ENCODE results near the gene MSI2. TPM values are rescaled to one million over a fixed set of nuclear protein-coding genes. Genes with fewer than 3 reads are reported as not detected.

Gene MSI2
- total RNA-seq, 1 donor from 2014 or later = 144 TPM

GRCh38 chr17:57609878-57610270 is 353.6 kb downstream of the MSI2 start:
- H3K27ac Mint-ChIP-seq = no peak overlapping the region
- no peaks in the 10 kb centered on the region for H3K27me3 Mint-ChIP-seq (ENCODE audit: low read depth)
- H3K4me1 Mint-ChIP-seq = peaks cover 42% of the 10 kb centered on the region
- no peak for DNase-seq (ENCODE audit: low spot score in 2 of 2, unreplicated experiment in 2 of 2)
- H3K9me3 Mint-ChIP-seq = no peaks in the 10 kb centered on the region
- no peaks in the 10 kb centered on the region for H3K36me3 Mint-ChIP-seq
- H3K4me3 Mint-ChIP-seq = no peak overlapping the region
- TF ChIP-seq CTCF (IDR thresholded peaks at IDR 0.05; ENCODE audit: unreplicated experiment) = no peak

- DNase-seq (ENCODE audit: low spot score in 2 of 2, unreplicated experiment in 2 of 2) = no peak
- TF ChIP-seq CTCF (IDR thresholded peaks at IDR 0.05; ENCODE audit: unreplicated experiment) = no peak
- Mint-ChIP-seq H3K9me3 (peaks cover 4% of the 10 kb centered on the region), H3K36me3 (peaks cover 12% of the 10 kb centered on the region), H3K4me1 (peaks cover 25% of the 10 kb centered on the region), H3K27me3 (ENCODE audit: low read depth) (no peaks in the 10 kb centered on the region), H3K27ac (no peak overlapping the region), H3K4me3 (no peak overlapping the region)
Measured at GRCh38 chr17:57612202-57613071, 356.1 kb downstream of the MSI2 start.

GRCh38 chr17:57614742-57615141 is 358.4 kb downstream of the MSI2 start:
- no peak for TF ChIP-seq CTCF (IDR thresholded peaks at IDR 0.05; ENCODE audit: unreplicated experiment)
- no peak overlapping the region for H3K4me3 Mint-ChIP-seq
- H3K36me3 Mint-ChIP-seq = peaks cover 15% of the 10 kb centered on the region
- H3K27me3 Mint-ChIP-seq (ENCODE audit: low read depth) = no peaks in the 10 kb centered on the region
- no peak for DNase-seq (ENCODE audit: low spot score in 2 of 2, unreplicated experiment in 2 of 2)
- no peak overlapping the region for H3K27ac Mint-ChIP-seq
- H3K4me1 Mint-ChIP-seq = peaks cover 11% of the 10 kb centered on the region
- H3K9me3 Mint-ChIP-seq = peaks cover 4% of the 10 kb centered on the region

GRCh38 chr17:57615836-57616757 is 359.8 kb downstream of the MSI2 start:
- no peak for DNase-seq (ENCODE audit: low spot score in 2 of 2, unreplicated experiment in 2 of 2)
- peak overlapping the region; percentile 39 for H3K27ac Mint-ChIP-seq
- no peak overlapping the region for H3K4me3 Mint-ChIP-seq
- H3K27me3 Mint-ChIP-seq (ENCODE audit: low read depth) = no peaks in the 10 kb centered on the region
- peaks cover 4% of the 10 kb centered on the region for H3K9me3 Mint-ChIP-seq
- TF ChIP-seq CTCF (IDR thresholded peaks at IDR 0.05; ENCODE audit: unreplicated experiment) = no peak
- H3K4me1 Mint-ChIP-seq = peaks cover 8% of the 10 kb centered on the region
- peaks cover 15% of the 10 kb centered on the region for H3K36me3 Mint-ChIP-seq

- peaks cover 9% of the 10 kb centered on the region for H3K4me1 Mint-ChIP-seq
- TF ChIP-seq CTCF (IDR thresholded peaks at IDR 0.05; ENCODE audit: unreplicated experiment) = no peak
- no peaks in the 10 kb centered on the region for H3K27me3 Mint-ChIP-seq (ENCODE audit: low read depth)
- no peak overlapping the region for H3K27ac Mint-ChIP-seq
- H3K36me3 Mint-ChIP-seq = peaks cover 15% of the 10 kb centered on the region
- H3K9me3 Mint-ChIP-seq = peaks cover 4% of the 10 kb centered on the region
- DNase-seq (ENCODE audit: low spot score in 2 of 2, unreplicated experiment in 2 of 2) = no peak
- H3K4me3 Mint-ChIP-seq = no peak overlapping the region
Measured at GRCh38 chr17:57617218-57617617, 360.9 kb downstream of the MSI2 start.

Data from mesothelial cell of epicardium (in vitro differentiated cells).